ENCODE results near the gene EVI2B.
"Not testable (repeated sequence)": the region's sequence is repeated elsewhere in the genome, so short reads cannot be mapped to it uniquely, and the experiment has no call there.

- not testable (repeated sequence) for TF ChIP-seq CTCF (IDR thresholded peaks at IDR 0.05 in 4 of 5, conservative IDR thresholded peaks at IDR 0.05 in 1 of 5); POLR2A (IDR thresholded peaks at IDR 0.05)
These were observed 31.4 kb upstream of the EVI2B start for GRCh38 chr17:31345191-31345747.
